ENCODE results near the gene CDC14B. TPM values are rescaled to one million over a fixed set of nuclear protein-coding genes. Genes with fewer than 3 reads are reported as not detected.
A peak's percentile ranks its signal among the peaks of the same experiment; 100 is the strongest.

CDC14B gene
- total and polyA plus RNA-seq, 4 donors: 8.8 to 33.3 (median 11.3) TPM

DNA sequence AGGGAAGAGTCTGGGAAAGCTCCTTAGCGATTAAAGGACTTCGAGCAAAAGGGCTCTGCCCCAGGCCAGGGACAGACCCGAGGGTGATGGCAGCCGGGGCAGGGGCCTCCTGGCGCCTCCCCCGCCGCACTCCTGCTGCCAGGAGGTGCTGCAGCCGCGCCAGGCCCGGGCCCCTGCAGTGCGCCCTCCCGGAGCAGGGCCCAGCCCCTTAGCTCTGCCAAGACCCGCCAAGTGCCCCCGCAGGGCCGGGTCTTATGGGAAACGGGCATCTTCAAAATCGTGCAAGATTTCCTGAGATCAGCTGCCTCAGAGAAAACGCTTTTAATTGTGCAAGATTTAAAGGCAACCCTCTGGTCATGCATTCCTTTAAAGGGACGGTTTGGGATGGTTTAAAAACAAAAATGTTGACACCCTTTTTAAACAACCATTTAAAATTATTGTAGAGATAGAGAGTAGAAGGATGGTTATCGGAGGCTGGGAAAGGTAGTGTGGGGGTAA, 52.4 kb downstream of the CDC14B start:
- 4% methylated on average over 20 of the region's 20 CpGs for WGBS
- peaks cover 2 to 21% (median 12%) of the 10 kb centered on the region in 4 donors for H3K4me1 ChIP-seq (ENCODE audit: control insufficient read depth in 4 of 4, insufficient read depth in 4 of 4, low read length in 3 of 4)
- peak overlapping the region; percentile 61 to 80 for H3K9ac ChIP-seq (ENCODE audit: low read depth in 1 of 2, low read length in 2 of 2)
- H3K36me3 ChIP-seq (ENCODE audit: control insufficient read depth in 4 of 4, insufficient read depth in 3 of 4, low read depth in 1 of 4, low read length in 3 of 4): no peaks in the 10 kb centered on the region
- DNase-seq (ENCODE audit: low spot score): no peak
- TF ChIP-seq NR2F2 (IDR thresholded peaks at IDR 0.05): no peak
- TF ChIP-seq HNF4A (conservative IDR thresholded peaks at IDR 0.05): no peak
- TF ChIP-seq RAD21 (IDR thresholded peaks at IDR 0.05): no peak
- TF ChIP-seq EGR1 (IDR thresholded peaks at IDR 0.05; ENCODE audit: low read depth in 2 of 2): no peak
- H3K9me3 ChIP-seq (ENCODE audit: control insufficient read depth in 4 of 4, low read length in 3 of 4): no peaks in the 10 kb centered on the region
- H3K4me3 ChIP-seq (ENCODE audit: low read depth in 1 of 3, low read length in 3 of 3): peak overlapping the region; percentile 69 to 91 (median 77)
- no peaks in the 10 kb centered on the region for H3K27me3 ChIP-seq (ENCODE audit: control insufficient read depth in 4 of 4, insufficient read depth in 4 of 4, low read length in 3 of 4)
- H3K27ac ChIP-seq (ENCODE audit: low read depth in 1 of 2, low read length in 2 of 2): peak overlapping the region; percentile 91 to 95

GRCh38 chr9:96566498-96567202, 53.0 kb downstream of the CDC14B start:
- H3K36me3 ChIP-seq (ENCODE audit: control insufficient read depth in 4 of 4, insufficient read depth in 3 of 4, low read depth in 1 of 4, low read length in 3 of 4): peaks cover 0 to 4% (median 1%) of the 10 kb centered on the region in 4 donors
- peak; percentile 74 for DNase-seq (ENCODE audit: low spot score)
- peaks cover 2 to 21% (median 12%) of the 10 kb centered on the region in 4 donors for H3K4me1 ChIP-seq (ENCODE audit: control insufficient read depth in 4 of 4, insufficient read depth in 4 of 4, low read length in 3 of 4)
- TF ChIP-seq JUND (IDR thresholded peaks at IDR 0.05) (no peak), YY1 (IDR thresholded peaks at IDR 0.05) (peak; percentile 52), HNF4A (conservative IDR thresholded peaks at IDR 0.05) (peak; percentile 68 to 79), GABPA (IDR thresholded peaks at IDR 0.05 in 1 of 2, conservative IDR thresholded peaks at IDR 0.05 in 1 of 2) (no peak), RAD21 (IDR thresholded peaks at IDR 0.05) (peak; percentile 59 to 60), FOXA1 (IDR thresholded peaks at IDR 0.05) (no peak), ZBTB33 (IDR thresholded peaks at IDR 0.05) (no peak), NR2F2 (IDR thresholded peaks at IDR 0.05) (peak; percentile 6), ATF3 (IDR thresholded peaks at IDR 0.05) (no peak), RXRA (IDR thresholded peaks at IDR 0.05) (peak; percentile 67 to 75), FOXA2 (IDR thresholded peaks at IDR 0.05) (no peak), HNF4G (IDR thresholded peaks at IDR 0.05) (peak; percentile 23), TAF1 (conservative IDR thresholded peaks at IDR 0.05) (peak; percentile 40), SP1 (IDR thresholded peaks at IDR 0.05) (peak; percentile 69)
- TF ChIP-seq, protein P1, sequence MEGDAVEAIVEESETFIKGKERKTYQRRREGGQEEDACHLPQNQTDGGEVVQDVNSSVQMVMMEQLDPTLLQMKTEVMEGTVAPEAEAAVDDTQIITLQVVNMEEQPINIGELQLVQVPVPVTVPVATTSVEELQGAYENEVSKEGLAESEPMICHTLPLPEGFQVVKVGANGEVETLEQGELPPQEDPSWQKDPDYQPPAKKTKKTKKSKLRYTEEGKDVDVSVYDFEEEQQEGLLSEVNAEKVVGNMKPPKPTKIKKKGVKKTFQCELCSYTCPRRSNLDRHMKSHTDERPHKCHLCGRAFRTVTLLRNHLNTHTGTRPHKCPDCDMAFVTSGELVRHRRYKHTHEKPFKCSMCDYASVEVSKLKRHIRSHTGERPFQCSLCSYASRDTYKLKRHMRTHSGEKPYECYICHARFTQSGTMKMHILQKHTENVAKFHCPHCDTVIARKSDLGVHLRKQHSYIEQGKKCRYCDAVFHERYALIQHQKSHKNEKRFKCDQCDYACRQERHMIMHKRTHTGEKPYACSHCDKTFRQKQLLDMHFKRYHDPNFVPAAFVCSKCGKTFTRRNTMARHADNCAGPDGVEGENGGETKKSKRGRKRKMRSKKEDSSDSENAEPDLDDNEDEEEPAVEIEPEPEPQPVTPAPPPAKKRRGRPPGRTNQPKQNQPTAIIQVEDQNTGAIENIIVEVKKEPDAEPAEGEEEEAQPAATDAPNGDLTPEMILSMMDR (IDR thresholded peaks at IDR 0.05; ENCODE audit: low read depth, low read length, missing input control): peak; percentile 54
- peak overlapping the region; percentile 91 to 95 for H3K27ac ChIP-seq (ENCODE audit: low read depth in 1 of 2, low read length in 2 of 2)
- no peaks in the 10 kb centered on the region for H3K27me3 ChIP-seq (ENCODE audit: control insufficient read depth in 4 of 4, insufficient read depth in 4 of 4, low read length in 3 of 4)
- H3K9me3 ChIP-seq (ENCODE audit: control insufficient read depth in 4 of 4, low read length in 3 of 4): no peaks in the 10 kb centered on the region
- WGBS: under 1% methylated on average over 59 of the region's 59 CpGs
- peak overlapping the region; percentile 66 to 80 for H3K9ac ChIP-seq (ENCODE audit: low read depth in 1 of 2, low read length in 2 of 2)
- peak overlapping the region; percentile 70 to 91 (median 77) for H3K4me3 ChIP-seq (ENCODE audit: low read depth in 1 of 3, low read length in 3 of 3)

All from liver (tissue), 9 donors.